Measurements from ENCODE around the gene ZBTB18. TPM values are rescaled to one million over a fixed set of nuclear protein-coding genes. Genes with fewer than 3 reads are reported as not detected.

ZBTB18 gene
- 28.1 and 30.6 TPM in 2 replicates for polyA plus RNA-seq
- polyA minus RNA-seq, result 48.7 and 49.4 TPM in 2 replicates

- peaks cover 8% of the 10 kb centered on the region for H3K36me3 ChIP-seq (ENCODE audit: insufficient read depth, low read length)
- peak within 1 kb of the TSS; percentile 88 for H3K4me2 ChIP-seq (ENCODE audit: low read length)
- H3K27ac ChIP-seq (ENCODE audit: low read length), result peak within 1 kb of the TSS; percentile 71
- no peaks in the 10 kb centered on the region for H3K9me3 ChIP-seq (ENCODE audit: low read length)
- peaks cover 12% of the 10 kb centered on the region for H3F3A ChIP-seq (ENCODE audit: insufficient read depth, low read length, poor library complexity, severe bottlenecking)
- H2AFZ ChIP-seq (ENCODE audit: low read depth, low read length), result no peak within 1 kb of the TSS
- H4K20me1 ChIP-seq (ENCODE audit: insufficient read depth), result no peaks in the 10 kb centered on the region
- TF ChIP-seq REST (IDR thresholded peaks at IDR 0.05; ENCODE audit: borderline replicate concordance) (peak; percentile 73), MXI1 (conservative IDR thresholded peaks at IDR 0.05; ENCODE audit: poor library complexity, severe bottlenecking) (peak; percentile 69), TAF1 (IDR thresholded peaks at IDR 0.05; ENCODE audit: low read depth) (peak; percentile 66), CTCF (IDR thresholded peaks at IDR 0.05; ENCODE audit: poor library complexity, severe bottlenecking) (peak; percentile 17), RAD21 (conservative IDR thresholded peaks at IDR 0.05) (peak; percentile 52), SMC3 (conservative IDR thresholded peaks at IDR 0.05; ENCODE audit: poor library complexity) (peak; percentile 55), POLR2AphosphoS5 (IDR thresholded peaks at IDR 0.05) (peak; percentile 92), EP300 (conservative IDR thresholded peaks at IDR 0.05; ENCODE audit: poor library complexity, severe bottlenecking) (peak; percentile 92), EZH2 (IDR thresholded peaks at IDR 0.05; ENCODE audit: borderline replicate concordance, insufficient read depth, low read length, poor library complexity, severe bottlenecking) (no peak)
- no peaks in the 10 kb centered on the region for H3K9me2 ChIP-seq (ENCODE audit: insufficient read depth, low read length)
- no peaks in the 10 kb centered on the region for H3K27me3 ChIP-seq (ENCODE audit: insufficient read depth, low read depth, low read length)
- H3K4me3 ChIP-seq (ENCODE audit: low read length), result peak within 1 kb of the TSS; percentile 78
- peaks cover 59% of the 10 kb centered on the region for H3K79me2 ChIP-seq (replicated peaks; ENCODE audit: insufficient read depth, low read length)
- H3K9ac ChIP-seq (ENCODE audit: low read length), result peak within 1 kb of the TSS; percentile 65
These were observed at the start of gene ZBTB18 for GRCh38 chr1:244050835-244051444. Gene ZBTB18 (plus strand): TSS chr1:244051283. CDS start chr1:244051432, 149 bp downstream.

GRCh38 chr1:244002721-244003120 is 48.4 kb upstream of the ZBTB18 start:
- Histone ChIP-seq H2AFZ (ENCODE audit: low read depth, low read length) (no peak overlapping the region), H3K4me3 (ENCODE audit: low read length) (no peak overlapping the region), H3K9me3 (ENCODE audit: low read length) (no peaks in the 10 kb centered on the region), H3K9me2 (ENCODE audit: insufficient read depth, low read length) (no peaks in the 10 kb centered on the region), H3K36me3 (ENCODE audit: insufficient read depth, low read length) (no peaks in the 10 kb centered on the region), H3K79me2 (replicated peaks; ENCODE audit: insufficient read depth, low read length) (no peaks in the 10 kb centered on the region), H4K20me1 (ENCODE audit: insufficient read depth) (no peaks in the 10 kb centered on the region), H3K9ac (ENCODE audit: low read length) (no peak overlapping the region), H3K27ac (ENCODE audit: low read length) (no peak overlapping the region), H3F3A (ENCODE audit: insufficient read depth, low read length, poor library complexity, severe bottlenecking) (no peaks in the 10 kb centered on the region), H3K27me3 (ENCODE audit: insufficient read depth, low read depth, low read length) (no peaks in the 10 kb centered on the region), H3K4me2 (ENCODE audit: low read length) (no peak overlapping the region)
- TF ChIP-seq SMC3 (conservative IDR thresholded peaks at IDR 0.05; ENCODE audit: poor library complexity), result no peak
- no peak for TF ChIP-seq CTCF (IDR thresholded peaks at IDR 0.05; ENCODE audit: poor library complexity, severe bottlenecking)
- TF ChIP-seq POLR2AphosphoS5 (IDR thresholded peaks at IDR 0.05), result no peak
- TF ChIP-seq RAD21 (conservative IDR thresholded peaks at IDR 0.05), result no peak
- TF ChIP-seq TAF1 (IDR thresholded peaks at IDR 0.05; ENCODE audit: low read depth), result no peak
- TF ChIP-seq MXI1 (conservative IDR thresholded peaks at IDR 0.05; ENCODE audit: poor library complexity, severe bottlenecking), result no peak
- no peak for TF ChIP-seq EP300 (conservative IDR thresholded peaks at IDR 0.05; ENCODE audit: poor library complexity, severe bottlenecking)
- TF ChIP-seq EZH2 (IDR thresholded peaks at IDR 0.05; ENCODE audit: borderline replicate concordance, insufficient read depth, low read length, poor library complexity, severe bottlenecking), result no peak
- no peak for TF ChIP-seq REST (IDR thresholded peaks at IDR 0.05; ENCODE audit: borderline replicate concordance)
